ENCODE measurements around the gene LRRC74B. TPM values are rescaled to one million over a fixed set of nuclear protein-coding genes. Genes with fewer than 3 reads are reported as not detected.

LRRC74B gene
- total RNA-seq, 6 experiments from 2014 or later, result not detected

GRCh38 chr22:21018314-21018713, 27.4 kb upstream of the LRRC74B start:
- intact Hi-C loops (cut with DNase I), result no loop called here
- H3K36me3 ChIP-seq, result no peaks in the 10 kb centered on the region
- no peak for DNase-seq

GRCh38 chr22:21020802-21021429, 24.8 kb upstream of the LRRC74B start:
- ATAC-seq (no peak), DNase-seq (no peak)
- Histone ChIP-seq H3K36me3 (no peaks in the 10 kb centered on the region), H3K4me3 (no peak overlapping the region), H3K4me1 (no peaks in the 10 kb centered on the region), H3K9me3 (no peaks in the 10 kb centered on the region), H3K27ac (no peak overlapping the region), H3K27me3 (no peaks in the 10 kb centered on the region)
- intact Hi-C loops (cut with DNase I), result no loop called here
- TF ChIP-seq CTCF (IDR thresholded peaks at IDR 0.05) (peak in 2 of 4 donors; percentile 14 to 32), POLR2A (IDR thresholded peaks at IDR 0.05) (no peak)
- 52% methylated on average over 7 of the region's 7 CpGs for WGBS (ENCODE audit: insufficient coverage, low coverage, low lambda C conversion rate, missing lambda C conversion rate)

More at GRCh38 chr22:21018314-21018713, 27.4 kb upstream of the LRRC74B start:
- no peak for ATAC-seq
- 92% methylated on average over 3 of the region's 4 CpGs for WGBS (ENCODE audit: insufficient coverage, low coverage, low lambda C conversion rate, missing lambda C conversion rate)
- Histone ChIP-seq H3K27ac (no peak overlapping the region), H3K4me1 (peaks cover 0 to 6% (median 0%) of the 10 kb centered on the region in 4 donors), H3K4me3 (no peak overlapping the region), H3K9me3 (no peaks in the 10 kb centered on the region), H3K27me3 (no peaks in the 10 kb centered on the region)
- no peak for TF ChIP-seq POLR2A (IDR thresholded peaks at IDR 0.05)
- no peak for TF ChIP-seq CTCF (IDR thresholded peaks at IDR 0.05)

- no peak for ATAC-seq
- Histone ChIP-seq H3K27ac (no peak overlapping the region), H3K9me3 (no peaks in the 10 kb centered on the region), H3K4me1 (no peaks in the 10 kb centered on the region), H3K4me3 (no peak overlapping the region), H3K27me3 (no peaks in the 10 kb centered on the region), H3K36me3 (no peaks in the 10 kb centered on the region)
- 33% methylated on average over 2 of the region's 10 CpGs for WGBS (ENCODE audit: insufficient coverage, low coverage, low lambda C conversion rate, missing lambda C conversion rate)
- no peak for DNase-seq
- TF ChIP-seq CTCF (IDR thresholded peaks at IDR 0.05), result no peak
- TF ChIP-seq POLR2A (IDR thresholded peaks at IDR 0.05), result no peak
- intact Hi-C loops (cut with DNase I), result no loop called here
These were observed 23.2 kb upstream of the LRRC74B start for GRCh38 chr22:21022507-21022906.

- Histone ChIP-seq H3K36me3 (no peaks in the 10 kb centered on the region), H3K4me1 (no peaks in the 10 kb centered on the region), H3K4me3 (no peak overlapping the region), H3K27me3 (no peaks in the 10 kb centered on the region), H3K9me3 (no peaks in the 10 kb centered on the region), H3K27ac (no peak overlapping the region)
- TF ChIP-seq POLR2A (IDR thresholded peaks at IDR 0.05) (no peak), CTCF (IDR thresholded peaks at IDR 0.05) (no peak)
- 100% methylated on average over 1 of the region's 13 CpGs for WGBS (ENCODE audit: insufficient coverage, low coverage, low lambda C conversion rate, missing lambda C conversion rate)
- DNase-seq (no peak), ATAC-seq (no peak)
- intact Hi-C loops (cut with DNase I), result no loop called here
These were observed 22.7 kb upstream of the LRRC74B start for GRCh38 chr22:21022955-21023614.
